IMR-90 (cell line): ENCODE results near the gene IQCF6. TPM values are rescaled to one million over a fixed set of nuclear protein-coding genes. Genes with fewer than 3 reads are reported as not detected.

Experiments used
- ATAC-seq: fragments of 200-7000 bp; cut with Tn5 transposase; 2 replicates; pipeline ENCODE4 v1.9.1; 2020; ENCODE audit warnings: low read depth, mild to moderate bottlenecking, moderate library complexity
- BruUV-seq: library from RNA; stranded (reverse); fragments of 400-500 nt; replicated peaks from 2 replicates; lab custom pipeline; 2021; lab: Mats Ljungman, UMichigan
- CTCF ChIA-PET: fragments of 300-600 bp; formaldehyde crosslinking; extraction: SDS; loops from one replicate; lab custom pipeline; 2021; ENCODE audit warnings: antibody characterized with exemption; lab: Yijun Ruan, JAX
- POLR2A ChIA-PET: fragments of 300-600 bp; sonication (Branson Sonifier 250); formaldehyde crosslinking; loops from one replicate; lab custom pipeline; 2022; ENCODE audit warnings: antibody characterized with exemption; ENCODE audit not compliant: unreplicated experiment; lab: Charles Lee
- DNase-seq: peaks from one replicate; pipeline ENCODE4 v3.0.0; 2013
- H2AFZ ChIP-seq: replicated peaks from 2 replicates; pipeline ENCODE3; 2013; ENCODE audit warnings: low read length, mild to moderate bottlenecking; ENCODE audit not compliant: poor library complexity
- H2AK5ac ChIP-seq: 2 replicates; pipeline ENCODE4 v1.6.1; 2013; ENCODE audit warnings: low read depth, low read length, inconsistent platforms
- H2AK9ac ChIP-seq: replicated peaks from 2 replicates; pipeline ENCODE3; 2013; ENCODE audit warnings: mild to moderate bottlenecking, low read depth, low read length, moderate library complexity; ENCODE audit not compliant: poor library complexity
- H2BK120ac ChIP-seq: 2 replicates; pipeline ENCODE4 v1.6.1; 2013; ENCODE audit warnings: low read depth, low read length, inconsistent platforms
- H2BK15ac ChIP-seq: 3 replicates; pipeline ENCODE4 v1.6.1; 2013; ENCODE audit warnings: low read depth, low read length, inconsistent platforms
- H2BK20ac ChIP-seq: 2 replicates; pipeline ENCODE4 v1.6.1; 2013; ENCODE audit warnings: low read depth, mild to moderate bottlenecking, inconsistent platforms, low read length, moderate library complexity
- H2BK5ac ChIP-seq: 2 replicates; pipeline ENCODE4 v1.6.1; 2013; ENCODE audit warnings: mild to moderate bottlenecking, low read depth, low read length, inconsistent platforms; ENCODE audit not compliant: poor library complexity, severe bottlenecking
- H3K14ac ChIP-seq: replicated peaks from 2 replicates; pipeline ENCODE4 v1.6.1; 2013; ENCODE audit warnings: low read depth, low read length, inconsistent platforms
- H3K18ac ChIP-seq: 2 replicates; pipeline ENCODE4 v1.6.1; 2013; ENCODE audit warnings: low read depth, low read length, control low read depth
- H3K23ac ChIP-seq: 2 replicates; pipeline ENCODE4 v1.6.1; 2013; ENCODE audit warnings: low read depth, low read length, inconsistent platforms
- H3K27ac ChIP-seq: 2 replicates; pipeline ENCODE4 v1.5.1; 2013; ENCODE audit warnings: mild to moderate bottlenecking, control low read depth, low read length; ENCODE audit not compliant: insufficient read depth
- H3K27me3 ChIP-seq: 2 replicates; pipeline ENCODE4 v1.6.1; 2013; ENCODE audit warnings: low read length; ENCODE audit not compliant: control insufficient read depth, insufficient read depth
- H3K36me3 ChIP-seq: 2 replicates; pipeline ENCODE4 v1.6.1; 2013; ENCODE audit warnings: low read length, mixed read lengths; ENCODE audit not compliant: control insufficient read depth, insufficient read depth
- H3K4ac ChIP-seq: 2 replicates; pipeline ENCODE4 v1.6.1; 2013; ENCODE audit warnings: low read depth, low read length, inconsistent platforms
- H3K4me1 ChIP-seq: 2 replicates; pipeline ENCODE4 v1.6.1; 2013; ENCODE audit warnings: low read length, mixed read lengths; ENCODE audit not compliant: control insufficient read depth, insufficient read depth
- H3K4me2 ChIP-seq: 2 replicates; pipeline ENCODE4 v1.6.1; 2013; ENCODE audit warnings: low read depth, mild to moderate bottlenecking, control low read depth, low read length, moderate library complexity
- H3K4me3 ChIP-seq: 2 replicates; pipeline ENCODE4 v1.5.1; 2013; ENCODE audit warnings: low read depth, mild to moderate bottlenecking, control low read depth, low read length, moderate library complexity; ENCODE audit not compliant: insufficient read depth
- H3K56ac ChIP-seq: 2 replicates; pipeline ENCODE4 v1.6.1; 2013; ENCODE audit warnings: low read length, inconsistent platforms; ENCODE audit not compliant: insufficient read depth; ENCODE audit errors: extremely low read depth
- H3K79me1 ChIP-seq, 2 experiments: 2 replicates each; pipeline ENCODE4 v1.6.1; 2013; ENCODE audit warnings: low read length in 2 of 2, inconsistent platforms in 1 of 2, low read depth in 1 of 2
- H3K9ac ChIP-seq: 2 replicates; pipeline ENCODE4 v1.6.1; 2013; ENCODE audit warnings: low read depth, low read length, control low read depth
- H3K9me1 ChIP-seq: 2 replicates; pipeline ENCODE4 v1.6.1; 2013; ENCODE audit warnings: low read length, inconsistent platforms; ENCODE audit not compliant: insufficient read depth
- H3K9me3 ChIP-seq: 2 replicates; pipeline ENCODE4 v1.6.1; 2013; ENCODE audit warnings: low read length; ENCODE audit not compliant: control insufficient read depth, insufficient read depth
- H4K20me1 ChIP-seq: 2 replicates; pipeline ENCODE4 v1.6.1; 2013; ENCODE audit warnings: low read length, inconsistent platforms; ENCODE audit not compliant: insufficient read depth
- H4K5ac ChIP-seq: 2 replicates; pipeline ENCODE4 v1.6.1; 2013; ENCODE audit warnings: mild to moderate bottlenecking, low read depth, low read length, control low read depth
- H4K8ac ChIP-seq, 2 experiments: 2 replicates each; pipeline ENCODE4 v1.6.1; 2013; ENCODE audit warnings: low read depth in 2 of 2, low read length in 2 of 2, control low read depth in 1 of 2, inconsistent platforms in 1 of 2
- H4K91ac ChIP-seq: 2 replicates; pipeline ENCODE4 v1.6.1; 2013; ENCODE audit warnings: low read depth, low read length, inconsistent platforms; ENCODE audit not compliant: insufficient read depth
- BHLHE40 ChIP-seq: fragments of 150-350 bp; IDR thresholded peaks from 2 replicates; pipeline ENCODE4 v1.6.1; 2016; ENCODE audit warnings: mild to moderate bottlenecking, low read depth, low read length
- CEBPB ChIP-seq: IDR thresholded peaks from 2 replicates; pipeline ENCODE4 v1.6.1; 2012; ENCODE audit warnings: low read depth, low read length, improper control_type of control experiment
- CTCF ChIP-seq: conservative IDR thresholded peaks from 2 replicates; pipeline ENCODE4 v1.5.1; 2012; ENCODE audit warnings: mild to moderate bottlenecking, low read depth, low read length, improper control_type of control experiment
- MAFK ChIP-seq: IDR thresholded peaks from 2 replicates; pipeline ENCODE4 v1.6.1; 2012; ENCODE audit warnings: low read depth, low read length, improper control_type of control experiment
- MAZ ChIP-seq: IDR thresholded peaks from 2 replicates; pipeline ENCODE4 v1.6.1; 2012; ENCODE audit warnings: low read depth, mild to moderate bottlenecking, low read length, improper control_type of control experiment, moderate library complexity, borderline replicate concordance
- NFE2L2 ChIP-seq: fragments of 150-350 bp; IDR thresholded peaks from 2 replicates; pipeline ENCODE4 v1.6.1; 2016; ENCODE audit warnings: low read depth, mild to moderate bottlenecking, low read length
- POLR2A ChIP-seq: IDR thresholded peaks from 2 replicates; pipeline ENCODE4 v1.6.1; 2012; ENCODE audit warnings: mild to moderate bottlenecking, low read depth, low read length
- RAD21 ChIP-seq: IDR thresholded peaks from 2 replicates; pipeline ENCODE4 v1.6.1; 2012; ENCODE audit warnings: low read length, improper control_type of control experiment
- WGBS, 2 experiments: methylation state at CpG; one replicate each; pipeline versions ENCODE4 v1.1.5 to v1.1.7; 2013; ENCODE audit warnings: missing lambda C conversion rate in 2 of 2; ENCODE audit not compliant: insufficient read length in 1 of 2; ENCODE audit errors: extremely low coverage in 2 of 2; 5-methylcytosine and 5-hydroxymethylcytosine counted together
- dilution Hi-C: fragments of 300-500 bp; cut with HindIII; formaldehyde crosslinking; loops from one replicate; pipeline ENCODE4 v1.14.3; 2018; ENCODE audit warnings: low sequenced_read_pairs; ENCODE audit not compliant: unreplicated experiment
- in situ Hi-C: fragments of 300-500 bp; cut with MboI; formaldehyde crosslinking; loops from 3 replicates; pipeline ENCODE4 v1.14.3; 2019; ENCODE audit warnings: low sequenced_read_pairs, inconsistent platforms, mixed read lengths
- intact Hi-C: fragments of 100-400 bp; cut with micrococcal nuclease; formaldehyde crosslinking; loops from 2 replicates; pipeline ENCODE4 v1.10.0; 2022
- polyA plus RNA-seq, 3 experiments: library from polyadenylated mRNA; depleted of rRNA; stranded (reverse); fragments of >200 nt; gene quantifications; 2 replicates each; pipeline ENCODE4 v1.2.3, GENCODE V29; 2012; ENCODE audit warnings: low replicate concordance in 1 of 3
- total RNA-seq: library from RNA; depleted of rRNA; stranded (reverse); fragments of >200 nt; gene quantifications from 2 replicates; pipeline ENCODE4 v1.2.3, GENCODE V29; 2012
- TF ChIP-seq, protein P1 (sequence below): fragments of 150-350 bp; IDR thresholded peaks from 2 replicates; pipeline ENCODE4 v1.6.1; 2016; ENCODE audit warnings: low read depth, mild to moderate bottlenecking, low read length, moderate library complexity, borderline replicate concordance
- TF ChIP-seq, protein P2 (sequence below): fragments of 150-350 bp; IDR thresholded peaks from 2 replicates; pipeline ENCODE4 v1.6.1; 2017; ENCODE audit warnings: mild to moderate bottlenecking, antibody characterized with exemption, low read length, low read depth

Gene IQCF6
- total and polyA plus RNA-seq, 2 of the 4 experiments (the other 2 are of a cell fraction): not detected

DNA sequence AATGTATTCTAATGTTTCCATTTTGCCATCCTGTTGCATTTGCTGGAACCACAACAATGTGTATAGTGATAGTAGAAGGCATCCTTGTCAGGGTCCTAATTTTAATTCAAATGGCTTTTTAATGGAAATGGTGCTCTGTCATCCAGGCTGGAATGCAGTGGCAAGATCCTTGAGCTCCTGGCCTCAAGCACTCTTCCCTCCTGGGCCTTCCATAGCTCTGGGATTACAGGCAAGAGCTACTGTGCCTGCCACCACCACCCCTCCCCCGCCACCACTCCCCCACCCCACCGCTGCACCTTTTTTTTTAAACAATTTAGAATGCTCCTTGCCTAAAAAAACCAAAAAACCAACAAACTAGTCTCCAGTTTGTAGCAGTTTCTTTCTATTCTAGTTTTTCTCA is 15.2 kb upstream of the IQCF6 start:
- Histone ChIP-seq H2BK120ac (no peak overlapping the region), H3K4me2 (no peak overlapping the region), H3K18ac (no peak overlapping the region), H3K27ac (no peak overlapping the region), H2BK5ac (no peak overlapping the region), H4K5ac (no peak overlapping the region), H2AK9ac (no peak overlapping the region), H3K14ac (no peak overlapping the region), H3K9me1 (no peaks in the 10 kb centered on the region), H3K4me1 (no peaks in the 10 kb centered on the region), H3K4me3 (no peak overlapping the region), H3K79me1 (no peaks in the 10 kb centered on the region), H3K9ac (no peak overlapping the region), H2AK5ac (no peak overlapping the region), H3K9me3 (no peaks in the 10 kb centered on the region), H4K91ac (no peak overlapping the region), H2BK15ac (no peak overlapping the region), H3K36me3 (no peaks in the 10 kb centered on the region), H3K4ac (no peak overlapping the region), H3K56ac (no peak overlapping the region), H3K27me3 (peaks cover 4% of the 10 kb centered on the region), H4K20me1 (no peaks in the 10 kb centered on the region), H2AFZ (no peak overlapping the region), H4K8ac (no peak overlapping the region), H3K23ac (no peak overlapping the region), H2BK20ac (no peak overlapping the region)
- intact Hi-C loops (no loop called here), dilution Hi-C loops (no loop called here), in situ Hi-C loops (loop anchor here (25.0 kb wide), 1 partner anchor 282 kb away; the partner anchor contains the start of gene DCAF1)
- TF ChIP-seq CTCF (no peak), MAFK (no peak), POLR2A (no peak), CEBPB (no peak), RAD21 (no peak), BHLHE40 (no peak), NFE2L2 (no peak), MAZ (no peak)
- TF ChIP-seq, protein P1, sequence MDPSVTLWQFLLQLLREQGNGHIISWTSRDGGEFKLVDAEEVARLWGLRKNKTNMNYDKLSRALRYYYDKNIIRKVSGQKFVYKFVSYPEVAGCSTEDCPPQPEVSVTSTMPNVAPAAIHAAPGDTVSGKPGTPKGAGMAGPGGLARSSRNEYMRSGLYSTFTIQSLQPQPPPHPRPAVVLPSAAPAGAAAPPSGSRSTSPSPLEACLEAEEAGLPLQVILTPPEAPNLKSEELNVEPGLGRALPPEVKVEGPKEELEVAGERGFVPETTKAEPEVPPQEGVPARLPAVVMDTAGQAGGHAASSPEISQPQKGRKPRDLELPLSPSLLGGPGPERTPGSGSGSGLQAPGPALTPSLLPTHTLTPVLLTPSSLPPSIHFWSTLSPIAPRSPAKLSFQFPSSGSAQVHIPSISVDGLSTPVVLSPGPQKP: no peak
- TF ChIP-seq, protein P2, sequence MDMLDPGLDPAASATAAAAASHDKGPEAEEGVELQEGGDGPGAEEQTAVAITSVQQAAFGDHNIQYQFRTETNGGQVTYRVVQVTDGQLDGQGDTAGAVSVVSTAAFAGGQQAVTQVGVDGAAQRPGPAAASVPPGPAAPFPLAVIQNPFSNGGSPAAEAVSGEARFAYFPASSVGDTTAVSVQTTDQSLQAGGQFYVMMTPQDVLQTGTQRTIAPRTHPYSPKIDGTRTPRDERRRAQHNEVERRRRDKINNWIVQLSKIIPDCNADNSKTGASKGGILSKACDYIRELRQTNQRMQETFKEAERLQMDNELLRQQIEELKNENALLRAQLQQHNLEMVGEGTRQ: no peak
- ChIA-PET CTCF (no interaction called here), POLR2A (no interaction called here)
- no CpG with 5 or more reads among the region's 2 CpGs for WGBS, 2 experiments
- BruUV-seq: no TSS peak
- ATAC-seq (no peak), DNase-seq (no peak)
